Measurements from ENCODE around the gene DNAH14.

GRCh38 chr1:225447650-225448089 is 518.2 kb downstream of the DNAH14 start:
- TF ChIP-seq CTCF (conservative IDR thresholded peaks at IDR 0.05; ENCODE audit: low read depth in 2 of 2) (no peak), CREB1 (CRISPR knock-in tag; IDR thresholded peaks at IDR 0.05; ENCODE audit: low read depth) (no peak), POLR2AphosphoS5 (IDR thresholded peaks at IDR 0.05; ENCODE audit: low read depth) (no peak), EZH2 (IDR thresholded peaks at IDR 0.05; ENCODE audit: low read depth, unreplicated experiment) (no peak), ETS1 (IDR thresholded peaks at IDR 0.05) (no peak), EZH2phosphoT487 (IDR thresholded peaks at IDR 0.05; ENCODE audit: unreplicated experiment) (no peak), ZNF114 (CRISPR knock-in tag; IDR thresholded peaks at IDR 0.05) (no peak), NANOG (IDR thresholded peaks at IDR 0.05; ENCODE audit: borderline replicate concordance) (no peak), JUNB (IDR thresholded peaks at IDR 0.05; ENCODE audit: unreplicated experiment) (no peak), ZNF331 (CRISPR knock-in tag; IDR thresholded peaks at IDR 0.05; ENCODE audit: low read depth) (no peak), STAT1 (IDR thresholded peaks at IDR 0.05; ENCODE audit: unreplicated experiment) (no peak), ZNF462 (CRISPR knock-in tag; IDR thresholded peaks at IDR 0.05) (no peak)
- TF ChIP-seq, protein P1, sequence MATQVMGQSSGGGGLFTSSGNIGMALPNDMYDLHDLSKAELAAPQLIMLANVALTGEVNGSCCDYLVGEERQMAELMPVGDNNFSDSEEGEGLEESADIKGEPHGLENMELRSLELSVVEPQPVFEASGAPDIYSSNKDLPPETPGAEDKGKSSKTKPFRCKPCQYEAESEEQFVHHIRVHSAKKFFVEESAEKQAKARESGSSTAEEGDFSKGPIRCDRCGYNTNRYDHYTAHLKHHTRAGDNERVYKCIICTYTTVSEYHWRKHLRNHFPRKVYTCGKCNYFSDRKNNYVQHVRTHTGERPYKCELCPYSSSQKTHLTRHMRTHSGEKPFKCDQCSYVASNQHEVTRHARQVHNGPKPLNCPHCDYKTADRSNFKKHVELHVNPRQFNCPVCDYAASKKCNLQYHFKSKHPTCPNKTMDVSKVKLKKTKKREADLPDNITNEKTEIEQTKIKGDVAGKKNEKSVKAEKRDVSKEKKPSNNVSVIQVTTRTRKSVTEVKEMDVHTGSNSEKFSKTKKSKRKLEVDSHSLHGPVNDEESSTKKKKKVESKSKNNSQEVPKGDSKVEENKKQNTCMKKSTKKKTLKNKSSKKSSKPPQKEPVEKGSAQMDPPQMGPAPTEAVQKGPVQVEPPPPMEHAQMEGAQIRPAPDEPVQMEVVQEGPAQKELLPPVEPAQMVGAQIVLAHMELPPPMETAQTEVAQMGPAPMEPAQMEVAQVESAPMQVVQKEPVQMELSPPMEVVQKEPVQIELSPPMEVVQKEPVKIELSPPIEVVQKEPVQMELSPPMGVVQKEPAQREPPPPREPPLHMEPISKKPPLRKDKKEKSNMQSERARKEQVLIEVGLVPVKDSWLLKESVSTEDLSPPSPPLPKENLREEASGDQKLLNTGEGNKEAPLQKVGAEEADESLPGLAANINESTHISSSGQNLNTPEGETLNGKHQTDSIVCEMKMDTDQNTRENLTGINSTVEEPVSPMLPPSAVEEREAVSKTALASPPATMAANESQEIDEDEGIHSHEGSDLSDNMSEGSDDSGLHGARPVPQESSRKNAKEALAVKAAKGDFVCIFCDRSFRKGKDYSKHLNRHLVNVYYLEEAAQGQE (IDR thresholded peaks at IDR 0.05; ENCODE audit: unreplicated experiment), result no peak

All from GM23338 (cell line).